Activated naive CD8-positive, alpha-beta T cell treated with anti-CD3 and anti-CD28 coated beads for 36 hours (primary cell): ENCODE results near the gene FAM83C. TPM values are rescaled to one million over a fixed set of nuclear protein-coding genes. Genes with fewer than 3 reads are reported as not detected.
A peak's percentile ranks its signal among the peaks of the same experiment; 100 is the strongest.
"Not testable (repeated sequence)": the region's sequence is repeated elsewhere in the genome, so short reads cannot be mapped to it uniquely, and the experiment has no call there.

Experiments used
- DNase-seq: peaks from one replicate; pipeline ENCODE4 v3.0.0; 2021
- H3K27ac Mint-ChIP-seq: one replicate; pipeline ENCODE4 v1.8.0; 2022; ENCODE audit warnings: mild to moderate bottlenecking, moderate library complexity, mixed read lengths
- H3K27me3 Mint-ChIP-seq: one replicate; pipeline ENCODE4 v1.8.0; 2022; ENCODE audit warnings: mild to moderate bottlenecking, mixed read lengths
- H3K36me3 Mint-ChIP-seq: one replicate; pipeline ENCODE4 v1.8.0; 2021; ENCODE audit warnings: mild to moderate bottlenecking, mixed read lengths
- H3K4me1 Mint-ChIP-seq: one replicate; pipeline ENCODE4 v1.8.0; 2021; ENCODE audit warnings: mixed read lengths
- H3K4me3 Mint-ChIP-seq: one replicate; pipeline ENCODE4 v1.8.0; 2022; ENCODE audit warnings: mild to moderate bottlenecking, moderate library complexity, mixed read lengths
- H3K9me3 Mint-ChIP-seq: one replicate; pipeline ENCODE4 v1.8.0; 2022; ENCODE audit warnings: mixed read lengths
- total RNA-seq, 2 experiments: library from RNA; stranded (reverse); gene quantifications; one replicate each; pipeline ENCODE4 v1.2.3, GENCODE V29; 2021

Gene FAM83C
- total RNA-seq, 2 experiments from 2014 or later, result not detected

DNA sequence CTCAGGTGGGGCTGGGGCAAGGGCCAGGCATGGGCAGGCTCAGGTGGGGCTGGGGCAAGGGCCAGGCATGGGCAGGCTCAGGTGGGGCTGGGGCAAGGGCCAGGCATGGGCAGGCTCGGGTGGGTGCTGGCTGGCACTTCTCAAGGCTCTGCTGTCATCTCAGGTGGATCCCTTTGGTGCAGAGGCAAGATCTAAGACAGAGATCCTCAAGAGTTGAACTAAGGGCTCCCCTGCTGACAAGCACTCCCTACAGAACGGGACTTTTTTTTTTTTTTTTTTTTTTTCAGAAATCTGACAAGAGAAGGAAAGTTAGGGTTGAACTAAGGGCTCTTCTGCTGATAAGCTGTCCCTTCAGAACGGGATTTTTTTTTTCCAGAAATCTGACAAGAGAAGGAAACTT is 39.2 kb downstream of the FAM83C start:
- Mint-ChIP-seq H3K27me3 (no peaks in the 10 kb centered on the region), H3K27ac (no peak overlapping the region), H3K4me3 (no peak overlapping the region), H3K9me3 (no peaks in the 10 kb centered on the region), H3K4me1 (peaks cover 19% of the 10 kb centered on the region), H3K36me3 (no peaks in the 10 kb centered on the region)
- DNase-seq, result no peak

DNA sequence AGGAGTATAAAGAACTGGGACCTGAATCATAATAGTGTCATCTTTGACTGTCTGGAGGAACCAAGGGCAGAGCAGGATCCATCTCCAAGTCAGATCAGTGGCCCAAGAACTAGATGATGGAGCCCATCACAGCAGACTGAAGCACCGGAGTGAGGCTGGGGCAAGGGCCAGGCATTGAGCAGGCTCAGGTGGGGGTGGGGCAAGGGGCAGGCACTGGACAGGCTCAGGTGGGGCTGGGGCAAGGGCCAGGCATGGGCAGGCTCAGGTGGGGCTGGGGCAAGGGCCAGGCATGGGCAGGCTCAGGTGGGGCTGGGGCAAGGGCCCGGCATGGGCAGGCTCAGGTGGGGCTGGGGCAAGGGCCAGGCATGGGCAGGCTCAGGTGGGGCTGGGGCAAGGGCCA is 39.6 kb downstream of the FAM83C start:
- H3K27ac Mint-ChIP-seq, result peak overlapping the region; percentile 73
- H3K27me3 Mint-ChIP-seq, H3K9me3 Mint-ChIP-seq, H3K4me3 Mint-ChIP-seq, DNase-seq, H3K36me3 Mint-ChIP-seq: not testable (repeated sequence)
- H3K4me1 Mint-ChIP-seq, result peaks cover 19% of the 10 kb centered on the region

DNA sequence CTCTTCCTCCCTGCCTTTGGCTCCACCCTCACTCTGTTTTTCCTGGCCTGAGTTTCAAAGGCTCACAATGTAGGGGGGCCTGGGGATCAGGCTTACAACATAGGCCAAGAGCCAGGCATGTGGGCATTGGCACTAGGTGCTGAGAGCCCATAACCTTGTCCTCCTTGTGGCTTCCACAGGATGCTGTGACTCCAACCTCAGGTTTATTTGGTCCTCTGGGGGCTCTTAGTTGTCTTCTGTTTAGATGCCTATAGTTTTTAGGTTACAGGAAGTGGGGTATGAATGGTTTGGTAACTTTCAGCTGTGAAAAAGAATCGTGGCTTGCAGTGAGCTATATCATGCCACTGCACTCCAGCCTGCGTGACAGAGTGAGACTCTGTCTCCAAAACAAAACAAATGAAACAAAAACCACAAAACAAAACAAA is 40.2 kb downstream of the FAM83C start:
- Mint-ChIP-seq H3K9me3 (no peaks in the 10 kb centered on the region), H3K4me1 (peaks cover 19% of the 10 kb centered on the region), H3K27ac (peak overlapping the region; percentile 73), H3K36me3 (no peaks in the 10 kb centered on the region), H3K4me3 (no peak overlapping the region), H3K27me3 (no peaks in the 10 kb centered on the region)
- no peak for DNase-seq

DNA sequence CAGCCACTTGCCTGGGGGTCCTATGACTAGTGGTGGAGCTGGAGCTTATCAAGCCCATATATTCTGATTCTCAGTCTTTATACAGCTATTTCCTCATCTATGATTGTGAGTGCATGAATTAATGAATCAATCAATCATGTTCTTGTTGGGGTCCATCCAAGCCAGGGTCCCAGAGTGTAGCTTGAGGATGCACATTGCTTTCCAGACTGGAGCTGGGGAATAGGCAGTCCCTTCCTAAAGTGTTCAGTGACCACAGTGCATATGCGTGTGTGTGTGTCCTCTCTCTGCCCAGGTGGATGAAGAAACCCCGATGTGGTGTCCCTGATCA is 40.6 kb downstream of the FAM83C start:
- no peak overlapping the region for H3K27ac Mint-ChIP-seq
- H3K27me3 Mint-ChIP-seq, result no peaks in the 10 kb centered on the region
- H3K9me3 Mint-ChIP-seq, result no peaks in the 10 kb centered on the region
- no peak overlapping the region for H3K4me3 Mint-ChIP-seq
- H3K36me3 Mint-ChIP-seq, result no peaks in the 10 kb centered on the region
- H3K4me1 Mint-ChIP-seq, result peaks cover 19% of the 10 kb centered on the region
- DNase-seq, result no peak

DNA sequence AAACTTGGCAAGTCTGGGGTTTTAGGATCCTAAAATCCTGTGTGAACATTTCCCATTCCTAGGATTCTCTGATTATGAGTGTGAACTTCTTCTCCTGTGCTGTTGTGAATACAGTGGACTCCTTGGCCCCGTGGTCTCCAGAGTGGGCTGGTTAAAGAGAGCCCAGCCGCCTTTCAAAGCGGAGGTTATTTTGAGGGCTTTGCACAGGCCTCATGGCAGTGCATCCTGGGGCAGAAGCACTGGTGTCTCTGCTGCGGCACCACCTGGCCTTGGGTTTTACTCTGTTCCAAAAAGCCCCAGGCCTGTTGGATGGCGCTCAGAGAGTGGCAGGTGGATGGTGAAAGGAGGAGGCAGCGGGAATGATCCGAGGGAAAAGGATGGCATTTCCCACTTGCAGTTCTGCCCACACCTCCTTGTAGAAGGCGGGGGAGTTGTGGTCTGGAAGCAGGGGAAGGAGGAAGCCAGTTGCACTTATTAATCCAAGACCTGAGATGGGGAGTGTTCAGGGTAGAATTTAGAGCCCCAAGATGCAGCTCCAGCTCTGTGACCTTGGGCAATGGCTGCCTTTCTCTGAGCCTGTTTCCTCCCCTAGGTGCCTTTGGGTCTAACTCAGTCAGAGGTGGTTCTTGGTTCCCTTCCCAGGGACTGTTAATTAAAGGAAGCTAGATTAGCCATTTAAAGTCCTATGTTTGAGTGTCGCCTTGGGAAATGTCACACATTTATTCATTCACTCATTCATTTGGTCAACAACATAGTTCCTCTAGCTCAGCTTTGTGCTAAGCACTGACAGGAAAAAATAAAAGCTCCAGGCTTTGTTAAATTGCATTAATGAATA is 43.4 kb downstream of the FAM83C start:
- Mint-ChIP-seq H3K9me3 (no peaks in the 10 kb centered on the region), H3K27ac (no peak overlapping the region)

DNA sequence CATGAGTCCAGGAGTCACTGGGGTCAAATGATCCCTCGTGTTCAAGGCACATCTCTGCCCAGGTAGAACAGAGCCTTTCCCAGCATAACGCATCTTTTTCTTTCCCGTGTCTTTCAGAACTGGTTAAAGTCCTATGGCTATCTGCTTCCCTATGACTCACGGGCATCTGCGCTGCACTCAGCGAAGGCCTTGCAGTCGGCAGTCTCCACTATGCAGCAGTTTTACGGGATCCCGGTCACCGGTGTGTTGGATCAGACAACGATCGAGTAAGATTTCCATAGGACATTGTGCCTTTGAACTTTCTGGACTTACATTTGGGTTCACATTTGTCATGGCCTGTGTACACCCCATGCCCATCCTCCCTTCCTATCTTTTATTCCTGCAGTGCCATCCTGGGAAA is 45.5 kb downstream of the FAM83C start:
- Mint-ChIP-seq H3K4me3 (no peak overlapping the region), H3K9me3 (no peaks in the 10 kb centered on the region), H3K4me1 (peaks cover 11% of the 10 kb centered on the region), H3K27me3 (no peaks in the 10 kb centered on the region), H3K36me3 (no peaks in the 10 kb centered on the region), H3K27ac (no peak overlapping the region)
- no peak for DNase-seq

More for the DNA sequence above, 43.4 kb downstream of the FAM83C start:
- H3K4me1 Mint-ChIP-seq, result peaks cover 19% of the 10 kb centered on the region
- no peak overlapping the region for H3K4me3 Mint-ChIP-seq
- no peak for DNase-seq
- H3K27me3 Mint-ChIP-seq, result no peaks in the 10 kb centered on the region
- no peaks in the 10 kb centered on the region for H3K36me3 Mint-ChIP-seq

DNA sequence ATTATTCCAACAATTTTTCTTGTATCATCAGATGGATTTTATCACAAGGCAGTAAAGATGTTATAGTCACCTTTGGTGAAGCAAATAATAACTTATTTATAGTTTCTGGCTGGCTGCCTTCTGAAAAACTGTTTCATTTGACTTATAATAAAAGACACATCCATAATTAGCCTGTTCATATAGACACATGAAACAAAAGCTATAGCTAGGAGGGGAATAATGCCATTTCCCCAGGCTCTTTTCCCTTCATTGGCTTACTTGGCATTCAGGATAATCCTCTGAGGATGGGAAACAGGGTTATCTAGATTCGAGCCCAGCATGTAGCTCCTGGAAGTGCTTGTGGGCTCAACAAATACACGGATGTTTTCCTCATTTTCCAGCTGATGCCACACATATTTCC is 48.2 kb downstream of the FAM83C start:
- DNase-seq, result no peak
- H3K4me1 Mint-ChIP-seq, result no peaks in the 10 kb centered on the region
- no peaks in the 10 kb centered on the region for H3K27me3 Mint-ChIP-seq
- no peaks in the 10 kb centered on the region for H3K36me3 Mint-ChIP-seq
- no peak overlapping the region for H3K4me3 Mint-ChIP-seq
- no peaks in the 10 kb centered on the region for H3K9me3 Mint-ChIP-seq
- H3K27ac Mint-ChIP-seq, result no peak overlapping the region

DNA sequence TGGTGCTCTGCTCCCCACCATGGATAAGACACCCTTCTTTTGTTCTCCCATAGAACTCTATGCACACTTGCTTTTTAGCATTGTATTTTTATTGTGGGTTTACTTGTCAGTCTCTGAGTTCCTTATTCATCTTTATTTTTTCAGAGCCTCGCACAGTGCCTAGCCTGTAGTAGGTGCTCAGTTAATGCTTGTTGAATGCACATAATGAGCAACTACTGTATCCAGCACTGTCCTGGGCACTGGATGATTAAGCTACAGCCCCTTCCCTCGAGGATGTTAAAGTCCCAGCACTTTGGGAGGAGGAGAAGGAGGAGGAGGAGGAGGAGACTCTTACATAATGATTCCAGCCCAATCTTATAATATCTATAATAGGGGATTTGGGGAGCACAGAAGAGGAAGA is 48.9 kb downstream of the FAM83C start:
- H3K36me3 Mint-ChIP-seq, result no peaks in the 10 kb centered on the region
- H3K4me3 Mint-ChIP-seq, result no peak overlapping the region
- no peak for DNase-seq
- H3K27me3 Mint-ChIP-seq, result no peaks in the 10 kb centered on the region
- H3K9me3 Mint-ChIP-seq, result no peaks in the 10 kb centered on the region
- H3K4me1 Mint-ChIP-seq, result no peaks in the 10 kb centered on the region
- H3K27ac Mint-ChIP-seq, result no peak overlapping the region

DNA sequence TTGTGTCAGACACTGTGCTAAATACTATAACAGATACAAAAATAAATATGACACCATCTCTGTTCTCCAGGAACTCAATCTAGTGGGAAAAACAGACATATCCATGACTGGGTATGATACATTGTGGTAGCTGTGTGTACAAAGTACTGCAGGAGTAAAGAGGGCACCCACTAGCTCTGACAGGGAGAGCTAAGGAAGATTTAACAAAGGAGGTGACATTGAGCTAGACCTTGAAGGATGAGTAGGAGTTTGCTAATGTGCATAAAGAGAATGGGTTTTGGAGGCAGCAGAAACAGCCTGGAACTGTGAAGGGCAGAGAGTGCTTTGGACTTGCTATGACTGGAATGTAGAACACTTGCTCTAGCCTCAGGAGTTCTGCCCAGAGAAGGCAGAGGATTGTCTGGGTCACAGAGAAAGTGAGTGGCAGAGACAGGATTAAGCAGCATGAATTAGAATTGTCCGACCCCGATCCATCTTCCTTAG is 51.4 kb downstream of the FAM83C start:
- DNase-seq, result no peak
- H3K36me3 Mint-ChIP-seq, result peaks cover 6% of the 10 kb centered on the region
- no peak overlapping the region for H3K4me3 Mint-ChIP-seq
- no peaks in the 10 kb centered on the region for H3K4me1 Mint-ChIP-seq
- no peak overlapping the region for H3K27ac Mint-ChIP-seq
- no peaks in the 10 kb centered on the region for H3K27me3 Mint-ChIP-seq
- H3K9me3 Mint-ChIP-seq, result no peaks in the 10 kb centered on the region

DNA sequence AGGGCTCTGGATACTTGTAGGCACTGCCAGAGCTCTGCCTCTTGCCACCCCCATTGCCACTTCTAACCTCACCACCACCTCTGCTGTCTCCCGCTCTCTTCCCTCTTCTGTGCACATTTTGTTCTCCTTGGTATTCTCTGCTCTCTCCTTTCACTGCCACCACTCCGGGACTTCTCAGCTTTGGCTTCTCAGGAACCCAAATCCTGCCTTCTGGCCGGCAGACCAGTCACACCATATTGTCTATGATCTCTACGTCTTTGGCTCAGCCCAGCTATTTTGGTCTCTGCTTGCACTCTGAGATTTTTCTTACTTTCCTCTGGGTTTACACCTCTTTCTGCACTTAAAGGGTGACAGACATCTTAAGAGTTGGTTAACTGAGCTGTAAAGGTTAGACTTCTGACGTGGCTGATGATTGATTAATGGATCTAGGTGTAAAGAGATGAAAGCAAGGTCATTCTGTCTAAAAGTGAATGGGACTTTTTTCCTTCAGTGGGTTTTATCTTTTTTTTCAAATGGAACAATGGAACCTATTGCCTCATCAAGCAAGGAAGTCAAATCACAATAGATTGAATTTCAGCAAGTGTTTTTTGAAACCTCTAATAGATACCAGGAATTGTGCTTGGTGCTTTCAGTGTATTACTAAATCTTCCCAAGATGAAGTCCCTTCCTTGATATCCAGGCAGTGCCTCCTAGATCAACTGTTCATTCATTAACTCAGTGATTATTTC is 52.0 kb downstream of the FAM83C start:
- H3K9me3 Mint-ChIP-seq, result no peaks in the 10 kb centered on the region
- no peaks in the 10 kb centered on the region for H3K27me3 Mint-ChIP-seq
- no peak for DNase-seq
- H3K36me3 Mint-ChIP-seq, result peaks cover 9% of the 10 kb centered on the region
- no peak overlapping the region for H3K4me3 Mint-ChIP-seq
- no peaks in the 10 kb centered on the region for H3K4me1 Mint-ChIP-seq
- no peak overlapping the region for H3K27ac Mint-ChIP-seq

DNA sequence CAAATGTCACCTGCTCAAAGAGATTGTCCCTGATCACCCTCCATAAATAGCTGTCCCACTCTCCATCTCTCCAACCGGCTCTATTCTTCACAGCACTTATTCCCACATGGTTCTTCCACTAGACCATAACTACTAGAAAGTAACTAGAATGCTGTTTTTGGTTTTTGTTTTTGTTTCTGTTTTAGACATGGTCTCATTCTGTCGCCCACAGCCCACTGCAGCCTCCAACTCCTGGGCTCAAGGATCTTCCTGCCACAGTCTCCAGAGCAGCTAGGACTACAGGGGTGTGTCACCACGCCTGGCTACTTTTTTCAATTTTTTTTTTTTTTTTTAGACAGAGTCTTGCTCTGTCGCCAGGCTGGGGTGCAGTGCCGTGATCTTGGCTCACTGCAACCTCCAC is 53.5 kb downstream of the FAM83C start:
- H3K9me3 Mint-ChIP-seq, result no peaks in the 10 kb centered on the region
- no peaks in the 10 kb centered on the region for H3K27me3 Mint-ChIP-seq
- no peak overlapping the region for H3K27ac Mint-ChIP-seq
- DNase-seq, result no peak
- no peak overlapping the region for H3K4me3 Mint-ChIP-seq
- peaks cover 13% of the 10 kb centered on the region for H3K36me3 Mint-ChIP-seq
- no peaks in the 10 kb centered on the region for H3K4me1 Mint-ChIP-seq

DNA sequence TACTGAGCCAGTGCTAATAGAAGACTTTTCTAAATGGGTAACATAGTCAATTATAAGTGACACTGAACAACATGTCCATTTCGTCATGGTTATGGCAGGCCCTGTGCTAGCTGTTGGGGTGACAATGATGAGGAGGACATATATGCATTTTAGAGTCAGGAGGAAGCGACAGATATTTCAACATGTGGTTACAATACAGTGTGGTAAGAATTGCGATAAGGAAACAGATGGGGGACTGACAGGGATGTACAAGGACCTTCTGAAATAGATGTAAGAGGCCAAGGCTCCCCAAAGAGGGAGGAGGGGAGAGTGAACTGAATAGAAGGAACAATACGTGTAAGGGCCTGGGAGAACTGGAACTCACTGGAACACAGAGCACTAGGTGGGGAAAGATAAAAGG is 54.1 kb downstream of the FAM83C start:
- H3K36me3 Mint-ChIP-seq, result peaks cover 13% of the 10 kb centered on the region
- no peaks in the 10 kb centered on the region for H3K9me3 Mint-ChIP-seq
- no peak for DNase-seq
- H3K4me1 Mint-ChIP-seq, result no peaks in the 10 kb centered on the region
- no peak overlapping the region for H3K4me3 Mint-ChIP-seq
- H3K27ac Mint-ChIP-seq, result no peak overlapping the region
- no peaks in the 10 kb centered on the region for H3K27me3 Mint-ChIP-seq

DNA sequence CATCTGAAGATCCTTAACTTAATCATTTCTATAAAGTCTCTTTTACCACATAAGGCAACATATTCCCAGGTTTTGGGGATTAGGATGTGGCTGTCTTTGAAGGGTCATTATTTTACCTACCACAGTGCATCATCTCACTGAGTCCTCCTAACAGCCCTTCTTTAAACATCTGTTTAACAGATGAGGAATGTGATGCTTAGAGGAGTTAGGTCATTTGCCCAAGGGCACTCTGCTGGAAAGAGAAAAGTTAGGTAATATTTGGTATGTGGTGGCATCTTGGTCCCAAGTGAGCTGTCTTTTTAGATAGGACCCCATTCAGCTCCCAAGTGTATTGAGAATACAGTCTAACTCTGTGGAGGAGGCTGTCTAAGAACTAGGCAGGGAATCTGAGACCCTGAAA is 54.7 kb downstream of the FAM83C start:
- Mint-ChIP-seq H3K4me3 (no peak overlapping the region), H3K27me3 (no peaks in the 10 kb centered on the region), H3K27ac (no peak overlapping the region), H3K9me3 (no peaks in the 10 kb centered on the region), H3K36me3 (peaks cover 14% of the 10 kb centered on the region), H3K4me1 (no peaks in the 10 kb centered on the region)
- no peak for DNase-seq

DNA sequence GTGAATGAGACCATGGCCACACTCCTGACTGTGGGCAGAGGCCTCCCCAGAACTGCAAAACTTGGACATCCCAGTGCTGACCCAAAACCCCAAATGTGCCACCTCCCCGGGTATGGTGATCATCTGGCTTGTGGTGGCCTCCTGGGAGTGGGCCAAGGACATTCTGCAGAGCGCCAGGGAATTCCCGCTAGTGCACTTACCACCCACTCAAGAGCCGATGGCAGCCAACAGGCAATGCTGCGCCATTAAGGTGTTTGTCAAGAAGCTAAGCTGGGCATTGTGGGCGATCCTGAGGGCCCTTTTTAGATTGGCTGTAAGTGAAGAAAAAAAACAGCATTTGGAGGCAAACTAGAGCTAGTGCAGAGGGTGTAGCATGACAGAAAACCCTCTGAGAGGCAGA is 56.3 kb downstream of the FAM83C start:
- no peak overlapping the region for H3K27ac Mint-ChIP-seq

More for the DNA sequence above, 56.3 kb downstream of the FAM83C start:
- Mint-ChIP-seq H3K4me3 (no peak overlapping the region), H3K27me3 (no peaks in the 10 kb centered on the region), H3K9me3 (no peaks in the 10 kb centered on the region), H3K36me3 (peaks cover 19% of the 10 kb centered on the region), H3K4me1 (no peaks in the 10 kb centered on the region)
- DNase-seq, result no peak
